Endothelial cell of umbilical vein (primary cell): Measurements from ENCODE around the gene NCKAP5. TPM values are rescaled to one million over a fixed set of nuclear protein-coding genes. Genes with fewer than 3 reads are reported as not detected.

Experiments
- BruUV-seq: library from RNA; stranded (reverse); fragments of 400-500 nt; replicated peaks from 2 replicates; lab custom pipeline; 2021; lab: Mats Ljungman, UMichigan
- CTCF ChIA-PET: fragments of 300-600, 350-600 bp; sonication (Branson Sonifier 250); formaldehyde crosslinking; loops from one replicate; lab custom pipeline; 2021; ENCODE audit warnings: antibody characterized with exemption, inconsistent platforms; lab: Charles Lee
- POLR2A ChIA-PET: fragments of 300-600, 350-600 bp; sonication (Branson Sonifier 250); formaldehyde crosslinking; loops from one replicate; lab custom pipeline; 2021; ENCODE audit warnings: antibody characterized with exemption, inconsistent platforms; lab: Charles Lee
- DNase-seq: peaks from one replicate; pipeline ENCODE4 v3.0.0-alpha.2; 2011; ENCODE audit warnings: low read depth, low spot score
- FAIRE-seq: peaks from 2 replicates; lab custom pipeline; 2011; peaks lifted over from hg19 to GRCh38; lab: Jason Lieb, UNC
- H2AFZ ChIP-seq: 2 replicates; pipeline ENCODE4 v1.6.0; 2012; ENCODE audit warnings: low read depth, low read length, control low read depth, inconsistent platforms
- H3K27ac ChIP-seq: 2 replicates; pipeline ENCODE4 v1.5.1; 2011; ENCODE audit warnings: low read depth, mild to moderate bottlenecking, control low read depth, low read length, moderate library complexity; ENCODE audit not compliant: insufficient read depth
- H3K27me3 ChIP-seq, 2 experiments: 2 replicates each; pipeline versions ENCODE4 v1.6.0 to v1.6.1; 2011; ENCODE audit warnings: low read length in 2 of 2, mixed read lengths in 1 of 2; ENCODE audit not compliant: control insufficient read depth in 2 of 2, insufficient read depth in 2 of 2
- H3K36me3 ChIP-seq, 2 experiments: 2 replicates in 1 of 2; 3 replicates in 1 of 2; pipeline ENCODE4 v1.5.1; 2011; ENCODE audit warnings: low read length in 2 of 2, mild to moderate bottlenecking in 1 of 2, moderate library complexity in 1 of 2; ENCODE audit not compliant: control insufficient read depth in 2 of 2, insufficient read depth in 2 of 2; ENCODE audit errors: extremely low read depth in 1 of 2
- H3K4me1 ChIP-seq: 3 replicates; pipeline ENCODE4 v1.5.1; 2011; ENCODE audit warnings: mild to moderate bottlenecking, low read length; ENCODE audit not compliant: control insufficient read depth, insufficient read depth; ENCODE audit errors: extremely low read depth
- H3K4me2 ChIP-seq: 2 replicates; pipeline ENCODE4 v1.6.1; 2011; ENCODE audit warnings: low read length, control low read depth, mixed read lengths; ENCODE audit not compliant: insufficient read depth
- H3K4me3 ChIP-seq, 3 experiments: fragments of 200-600 bp in 1 of 3; sonication (generic), shearing (Covaris generic) in 1 of 3; replicated peaks in 1 of 3; 2 replicates each; pipeline ENCODE4 v1.5.1; 2011 to 2016; ENCODE audit warnings: control low read depth in 3 of 3, low read length in 3 of 3, mild to moderate bottlenecking in 2 of 3, inconsistent platforms in 1 of 3, low read depth in 1 of 3, moderate library complexity in 1 of 3; ENCODE audit not compliant: insufficient read depth in 1 of 3
- H3K79me2 ChIP-seq: 2 replicates; pipeline ENCODE4 v1.6.0; 2012; ENCODE audit warnings: low read length, inconsistent platforms; ENCODE audit not compliant: control insufficient read depth, insufficient read depth
- H3K9ac ChIP-seq: replicated peaks from 2 replicates; pipeline ENCODE3; 2011; ENCODE audit warnings: low read length, control low read depth; ENCODE audit not compliant: insufficient read depth; ENCODE audit errors: extremely low read depth
- H3K9me1 ChIP-seq: replicated peaks from 3 replicates; pipeline ENCODE4 v1.6.0; 2011; ENCODE audit warnings: mild to moderate bottlenecking, low read length; ENCODE audit not compliant: control insufficient read depth, insufficient read depth; ENCODE audit errors: extremely low read depth
- H3K9me3 ChIP-seq: replicated peaks from 2 replicates; pipeline ENCODE4 v1.5.1; 2012; ENCODE audit warnings: low read length, inconsistent platforms; ENCODE audit not compliant: control insufficient read depth, insufficient read depth
- H4K20me1 ChIP-seq: replicated peaks from 2 replicates; pipeline ENCODE3; 2011; ENCODE audit warnings: mild to moderate bottlenecking, low read length; ENCODE audit not compliant: control insufficient read depth, insufficient read depth; ENCODE audit errors: extremely low read depth
- CTCF ChIP-seq, 2 donors: IDR thresholded peaks; 1 replicate in 1 of 2; 2 replicates in 1 of 2; pipeline ENCODE4 v1.5.1; 2011; ENCODE audit warnings: low read length in 2 of 2, mild to moderate bottlenecking in 2 of 2, moderate library complexity in 2 of 2, control low read depth in 1 of 2, inconsistent platforms in 1 of 2, low read depth in 1 of 2; ENCODE audit not compliant: insufficient read depth in 1 of 2; ENCODE audit errors: extremely low read depth in 1 of 2
- EZH2 ChIP-seq: IDR thresholded peaks from 2 replicates; pipeline ENCODE4 v1.6.1; 2012; ENCODE audit warnings: borderline replicate concordance, low read depth, mild to moderate bottlenecking, moderate library complexity, low read length, inconsistent platforms; ENCODE audit not compliant: severe bottlenecking
- FOS ChIP-seq: IDR thresholded peaks from 2 replicates; pipeline ENCODE4 v1.6.1; 2011; ENCODE audit warnings: mild to moderate bottlenecking, low read length, moderate library complexity, borderline replicate concordance; ENCODE audit not compliant: insufficient read depth
- GATA2 ChIP-seq: IDR thresholded peaks from 2 replicates; pipeline ENCODE4 v1.7.0; 2011; ENCODE audit warnings: low read depth, mild to moderate bottlenecking, moderate library complexity, mixed read lengths, low read length; ENCODE audit not compliant: insufficient read length, insufficient read depth
- JUN ChIP-seq: IDR thresholded peaks from 2 replicates; pipeline ENCODE4 v1.6.1; 2011; ENCODE audit warnings: borderline replicate concordance, low read depth; ENCODE audit not compliant: insufficient read length, insufficient read depth
- MAX ChIP-seq: IDR thresholded peaks from 2 replicates; pipeline ENCODE4 v1.6.1; 2011; ENCODE audit not compliant: insufficient read depth, insufficient read length
- MYC ChIP-seq: IDR thresholded peaks from one replicate; pipeline ENCODE4 v1.6.1; 2011; ENCODE audit warnings: mild to moderate bottlenecking, low read depth, low read length
- POLR2A ChIP-seq: IDR thresholded peaks from 2 replicates; pipeline ENCODE4 v1.6.1; 2012; ENCODE audit warnings: low read depth, mild to moderate bottlenecking, control low read depth, low read length
- POLR2AphosphoS5 ChIP-seq: IDR thresholded peaks from 2 replicates; pipeline ENCODE4 v1.6.1; 2012; ENCODE audit warnings: low read depth, mild to moderate bottlenecking, control low read depth, low read length, moderate library complexity; ENCODE audit not compliant: insufficient read depth
- dilution Hi-C: fragments of 300-500 bp; cut with MboI; formaldehyde crosslinking; loops from one replicate; pipeline ENCODE4 v1.15.0; 2019; ENCODE audit warnings: low sequenced_read_pairs; ENCODE audit not compliant: extremely low pct_ligation_motif_present
- intact Hi-C: fragments of 100-400 bp; cut with micrococcal nuclease; formaldehyde crosslinking; loops from one replicate; pipeline ENCODE4 v1.10.0; 2022
- polyA plus RNA-seq, 4 experiments: library from polyadenylated mRNA; depleted of rRNA in 3 of 4; stranded (reverse) in 3 of 4; unstranded in 1 of 4; fragments of >200 nt; gene quantifications; 2 replicates each; pipeline versions ENCODE4 v1.2.1 to v1.2.3, GENCODE V29; 2011 to 2012; ENCODE audit warnings: missing spikeins in 1 of 4
- total RNA-seq: library from RNA; stranded (reverse); gene quantifications from 2 replicates; pipeline ENCODE4 v1.2.3, GENCODE V29; 2021

The NCKAP5 gene
- total and polyA plus RNA-seq, 2 donors (not counting 3 experiments of a cell fraction or from before 2014, with no cell fraction given) = 0.47 to 3.3 TPM

GRCh38 chr2:132978840-132979239, 589.4 kb downstream of the NCKAP5 start:
- CTCF ChIA-PET = interaction anchor here (0.8 to 1.5 kb wide), 3 partner anchors 8 to 12 kb away, joined by 3 to 7 read pairs (median 3); no protein-coding TSS in a partner anchor
- H3K27me3 ChIP-seq = no peaks in the 10 kb centered on the region
- H3K79me2 ChIP-seq = no peaks in the 10 kb centered on the region
- no peaks in the 10 kb centered on the region for H3K9me3 ChIP-seq
- H3K27ac ChIP-seq = no peak overlapping the region
- DNase-seq (no peak), FAIRE-seq (no peak)
- POLR2A ChIA-PET = no interaction called here
- no peaks in the 10 kb centered on the region for H3K36me3 ChIP-seq
- dilution Hi-C loops (no loop called here), intact Hi-C loops (no loop called here)
- H4K20me1 ChIP-seq = no peaks in the 10 kb centered on the region
- H3K4me2 ChIP-seq = no peak overlapping the region
- H3K9me1 ChIP-seq = no peaks in the 10 kb centered on the region
- H3K4me1 ChIP-seq = peaks cover 5% of the 10 kb centered on the region
- no peak overlapping the region for H3K9ac ChIP-seq
- TF ChIP-seq CTCF (IDR thresholded peaks at IDR 0.05; ENCODE audit: extremely low read depth in 1 of 2, insufficient read depth in 1 of 2, low read depth in 1 of 2, low read length in 2 of 2) (no peak), JUN (no peak), MAX (no peak), GATA2 (no peak), MYC (no peak), POLR2A (no peak), POLR2AphosphoS5 (no peak), FOS (no peak), EZH2 (no peak)
- H2AFZ ChIP-seq = no peak overlapping the region
- H3K4me3 ChIP-seq = no peak overlapping the region
- BruUV-seq = no TSS peak
